Body of pancreas (tissue), 4 donors: ENCODE results near the gene RPL7L1. TPM values are rescaled to one million over a fixed set of nuclear protein-coding genes. Genes with fewer than 3 reads are reported as not detected.

ENCODE experiments used
- ATAC-seq: fragments of 150-250 bp; one replicate; pipeline ENCODE4 v1.9.1; 2016
- DNase-seq, 4 donors: peaks; one replicate each; pipeline ENCODE4 v3.0.0-alpha.2; 2019
- H3K27ac ChIP-seq, 4 donors: fragments of 200-600 bp; sonication (generic); 1 replicate in 3 of 4; 2 replicates in 1 of 4; pipeline versions ENCODE4 v1.5.1 to v1.6.1; 2016 to 2019; ENCODE audit warnings: mild to moderate bottlenecking in 1 of 4, mixed read lengths in 1 of 4, moderate library complexity in 1 of 4
- H3K27me3 ChIP-seq, 2 donors: fragments of 200-600 bp; sonication (generic); one replicate each; pipeline ENCODE4 v1.6.0; 2016; ENCODE audit warnings: mild to moderate bottlenecking in 1 of 2
- H3K36me3 ChIP-seq, 2 donors: fragments of 200-600 bp; sonication (generic); replicated peaks in 1 of 2; 2 replicates each; pipeline ENCODE4 v1.5.1; 2016; ENCODE audit warnings: low read depth in 2 of 2; ENCODE audit not compliant: insufficient read depth in 1 of 2
- H3K4me1 ChIP-seq: fragments of 200-600 bp; sonication (generic); one replicate; pipeline ENCODE4 v1.6.0; 2016
- H3K4me3 ChIP-seq, 2 donors: fragments of 200-600 bp; sonication (generic); 1 replicate in 1 of 2; 2 replicates in 1 of 2; pipeline ENCODE4 v1.5.1; 2016 to 2019
- H3K9me3 ChIP-seq, 3 donors: fragments of 200-600 bp; sonication (generic); 1 replicate in 2 of 3; 2 replicates in 1 of 3; pipeline ENCODE4 v1.5.1; 2016
- POLR2A ChIP-seq, 3 donors: fragments of 450-650 bp; IDR thresholded peaks; one replicate each; pipeline ENCODE4 v1.6.1; 2016; ENCODE audit warnings: antibody characterized with exemption in 3 of 3, mild to moderate bottlenecking in 2 of 3
- WGBS, 2 donors: methylation state at CpG; one replicate each; pipeline ENCODE4 v1.1.5; 2017; 5-methylcytosine and 5-hydroxymethylcytosine counted together
- intact Hi-C: fragments of 100-400 bp; cut with DNase I; formaldehyde crosslinking; loops from one replicate; pipeline ENCODE4 v1.15.1; 2023
- total RNA-seq, 2 donors: library from RNA; depleted of rRNA; stranded (reverse); fragments of >200 nt; gene quantifications; one replicate each; pipeline ENCODE4 v1.1.0, GENCODE V29; 2016
- TF ChIP-seq, protein P1 (sequence below), 7 experiments: fragments of 450-650 bp in 4 of 7; fragments of 200-600 bp in 3 of 7; sonication (generic) in 3 of 7; IDR thresholded peaks; one replicate each; pipeline ENCODE4 v1.5.1; 2016 to 2019; ENCODE audit warnings: antibody characterized with exemption in 7 of 7

Gene RPL7L1
- total RNA-seq, 2 donors from 2014 or later = 42.2 to 56.3 TPM

DNA sequence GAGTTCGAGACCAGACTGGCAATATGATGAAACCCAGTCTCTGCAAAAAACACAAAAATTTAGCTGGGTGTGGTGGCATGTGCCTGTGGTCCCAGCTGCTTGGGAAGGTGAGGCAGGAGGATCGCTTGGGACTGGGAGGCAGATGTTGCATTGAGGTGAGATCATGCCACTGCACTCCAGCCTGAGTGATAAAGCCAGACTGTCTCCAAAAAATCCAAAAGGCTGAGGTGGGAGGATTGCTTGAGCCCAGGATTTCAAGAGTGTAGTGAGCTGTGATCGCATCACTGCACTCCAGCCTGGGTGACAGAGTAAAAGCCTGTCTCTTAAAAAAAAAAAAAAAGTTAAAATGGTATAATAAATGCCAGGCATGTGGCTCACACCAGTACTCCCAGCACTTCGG, 35.1 kb downstream of the RPL7L1 start:
- H3K36me3 ChIP-seq = no peaks in the 10 kb centered on the region
- 81 to 83% methylated on average over 4 of the region's 4 CpGs for WGBS, 2 donors
- intact Hi-C loops = no loop called here
- H3K27me3 ChIP-seq = no peaks in the 10 kb centered on the region
- peaks cover 9% of the 10 kb centered on the region for H3K4me1 ChIP-seq
- H3K9me3 ChIP-seq = no peaks in the 10 kb centered on the region
- no peak for ATAC-seq
- no peak overlapping the region for H3K27ac ChIP-seq
- no peak for TF ChIP-seq POLR2A (IDR thresholded peaks at IDR 0.05)
- TF ChIP-seq, protein P1, sequence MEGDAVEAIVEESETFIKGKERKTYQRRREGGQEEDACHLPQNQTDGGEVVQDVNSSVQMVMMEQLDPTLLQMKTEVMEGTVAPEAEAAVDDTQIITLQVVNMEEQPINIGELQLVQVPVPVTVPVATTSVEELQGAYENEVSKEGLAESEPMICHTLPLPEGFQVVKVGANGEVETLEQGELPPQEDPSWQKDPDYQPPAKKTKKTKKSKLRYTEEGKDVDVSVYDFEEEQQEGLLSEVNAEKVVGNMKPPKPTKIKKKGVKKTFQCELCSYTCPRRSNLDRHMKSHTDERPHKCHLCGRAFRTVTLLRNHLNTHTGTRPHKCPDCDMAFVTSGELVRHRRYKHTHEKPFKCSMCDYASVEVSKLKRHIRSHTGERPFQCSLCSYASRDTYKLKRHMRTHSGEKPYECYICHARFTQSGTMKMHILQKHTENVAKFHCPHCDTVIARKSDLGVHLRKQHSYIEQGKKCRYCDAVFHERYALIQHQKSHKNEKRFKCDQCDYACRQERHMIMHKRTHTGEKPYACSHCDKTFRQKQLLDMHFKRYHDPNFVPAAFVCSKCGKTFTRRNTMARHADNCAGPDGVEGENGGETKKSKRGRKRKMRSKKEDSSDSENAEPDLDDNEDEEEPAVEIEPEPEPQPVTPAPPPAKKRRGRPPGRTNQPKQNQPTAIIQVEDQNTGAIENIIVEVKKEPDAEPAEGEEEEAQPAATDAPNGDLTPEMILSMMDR (IDR thresholded peaks at IDR 0.05) = no peak
- H3K4me3 ChIP-seq = no peak overlapping the region
- no peak for DNase-seq

GRCh38 chr6:42915732-42916131, 36.3 kb downstream of the RPL7L1 start, which contains the start of gene PTCRA:
TSS of gene PTCRA (plus strand) at chr6:42916053. CDS start at chr6:42916070, 17 bp downstream.
- Histone ChIP-seq H3K27me3 (no peaks in the 10 kb centered on the region), H3K4me3 (no peak within 1 kb of the TSS), H3K36me3 (no peaks in the 10 kb centered on the region), H3K27ac (no peak within 1 kb of the TSS), H3K9me3 (no peaks in the 10 kb centered on the region), H3K4me1 (peaks cover 9% of the 10 kb centered on the region)
- ATAC-seq (no peak), DNase-seq (no peak)
- intact Hi-C loops = no loop called here
- no peak for TF ChIP-seq POLR2A (IDR thresholded peaks at IDR 0.05)
- TF ChIP-seq, protein P1 (IDR thresholded peaks at IDR 0.05) = no peak
- WGBS, 2 donors = 76 to 87% methylated on average over 7 to 9 of the region's 10 CpGs

GRCh38 chr6:42916288-42916687, 36.9 kb downstream of the RPL7L1 start:
- 83 to 89% methylated on average over 1 of the region's 1 CpG for WGBS, 2 donors
- peaks cover 8% of the 10 kb centered on the region for H3K4me1 ChIP-seq
- intact Hi-C loops = no loop called here
- TF ChIP-seq, protein P1 (IDR thresholded peaks at IDR 0.05) = no peak
- TF ChIP-seq POLR2A (IDR thresholded peaks at IDR 0.05) = no peak
- no peak for DNase-seq
- H3K36me3 ChIP-seq = no peaks in the 10 kb centered on the region
- no peaks in the 10 kb centered on the region for H3K27me3 ChIP-seq
- no peak overlapping the region for H3K4me3 ChIP-seq
- H3K9me3 ChIP-seq = no peaks in the 10 kb centered on the region
- ATAC-seq = no peak
- H3K27ac ChIP-seq = no peak overlapping the region

- Histone ChIP-seq H3K4me3 (no peak overlapping the region), H3K4me1 (no peaks in the 10 kb centered on the region), H3K27me3 (no peaks in the 10 kb centered on the region), H3K9me3 (no peaks in the 10 kb centered on the region), H3K36me3 (no peaks in the 10 kb centered on the region), H3K27ac (no peak overlapping the region)
- DNase-seq = no peak
- no peak for TF ChIP-seq POLR2A (IDR thresholded peaks at IDR 0.05)
- TF ChIP-seq, protein P1 (IDR thresholded peaks at IDR 0.05) = no peak
- intact Hi-C loops = no loop called here
- no peak for ATAC-seq
- WGBS, 2 donors = 59 to 78% methylated on average over 6 of the region's 6 CpGs
Measured at GRCh38 chr6:42921801-42922200, 42.4 kb downstream of the RPL7L1 start.

DNA sequence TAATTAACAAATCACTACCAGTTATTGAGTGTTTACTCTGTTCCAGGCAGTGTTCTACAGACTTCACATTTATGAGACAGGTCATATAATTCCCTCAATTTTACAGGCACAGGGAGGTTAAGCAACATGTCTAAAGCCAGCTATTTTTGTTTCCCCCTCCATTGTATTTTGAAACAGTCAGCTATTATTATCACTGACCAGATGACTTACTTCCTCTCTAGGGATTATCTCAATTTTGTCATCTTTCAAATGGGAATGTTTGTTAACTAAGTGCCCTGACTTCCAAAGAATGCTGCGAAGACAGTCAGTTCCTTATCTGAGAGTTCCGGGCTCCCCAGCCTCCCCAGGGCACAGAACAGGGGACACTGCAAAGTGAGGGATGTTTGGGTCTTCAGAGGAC, 44.2 kb downstream of the RPL7L1 start:
- Histone ChIP-seq H3K4me1 (peaks cover 9% of the 10 kb centered on the region), H3K36me3 (no peaks in the 10 kb centered on the region), H3K27me3 (no peaks in the 10 kb centered on the region), H3K27ac (no peak overlapping the region), H3K9me3 (no peaks in the 10 kb centered on the region), H3K4me3 (no peak overlapping the region)
- intact Hi-C loops = no loop called here
- WGBS, 2 donors = 79 to 87% methylated on average over 2 of the region's 2 CpGs
- no peak for ATAC-seq
- DNase-seq = no peak
- TF ChIP-seq, protein P1 (IDR thresholded peaks at IDR 0.05) = no peak
- no peak for TF ChIP-seq POLR2A (IDR thresholded peaks at IDR 0.05)
